Measurements from ENCODE around the gene FAM186B. TPM values are rescaled to one million over a fixed set of nuclear protein-coding genes. Genes with fewer than 3 reads are reported as not detected.

The FAM186B gene
- total RNA-seq, 1 experiment from 2014 or later = 0.42 TPM

DNA sequence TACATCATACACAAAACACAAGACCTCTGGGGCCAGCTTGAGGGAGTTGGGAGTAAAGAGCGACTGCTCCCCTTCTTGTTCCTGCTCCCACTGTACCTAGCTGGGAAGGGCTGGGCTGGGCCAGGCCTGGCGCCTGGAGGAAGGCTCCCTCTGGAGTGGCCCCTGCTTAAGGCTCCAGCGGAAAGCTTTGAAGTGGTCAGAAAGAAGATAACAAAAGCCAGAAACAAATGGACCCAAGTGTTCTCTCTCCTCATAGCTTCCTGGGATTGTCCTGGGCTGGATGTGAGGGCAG lies 43.2 kb upstream of the FAM186B start:
- POLR2A ChIA-PET = interaction anchor here (1.3 to 2.5 kb wide), 2 partner anchors 13 to 93 kb away, joined by 4 to 14 read pairs; partner anchors contain the start of gene TMBIM6
- intact Hi-C loops (cut with micrococcal nuclease) = loop anchor here (10.0 kb wide), 1 partner anchor 186 kb away; no protein-coding TSS in a partner anchor
- TF ChIP-seq, protein P1, sequence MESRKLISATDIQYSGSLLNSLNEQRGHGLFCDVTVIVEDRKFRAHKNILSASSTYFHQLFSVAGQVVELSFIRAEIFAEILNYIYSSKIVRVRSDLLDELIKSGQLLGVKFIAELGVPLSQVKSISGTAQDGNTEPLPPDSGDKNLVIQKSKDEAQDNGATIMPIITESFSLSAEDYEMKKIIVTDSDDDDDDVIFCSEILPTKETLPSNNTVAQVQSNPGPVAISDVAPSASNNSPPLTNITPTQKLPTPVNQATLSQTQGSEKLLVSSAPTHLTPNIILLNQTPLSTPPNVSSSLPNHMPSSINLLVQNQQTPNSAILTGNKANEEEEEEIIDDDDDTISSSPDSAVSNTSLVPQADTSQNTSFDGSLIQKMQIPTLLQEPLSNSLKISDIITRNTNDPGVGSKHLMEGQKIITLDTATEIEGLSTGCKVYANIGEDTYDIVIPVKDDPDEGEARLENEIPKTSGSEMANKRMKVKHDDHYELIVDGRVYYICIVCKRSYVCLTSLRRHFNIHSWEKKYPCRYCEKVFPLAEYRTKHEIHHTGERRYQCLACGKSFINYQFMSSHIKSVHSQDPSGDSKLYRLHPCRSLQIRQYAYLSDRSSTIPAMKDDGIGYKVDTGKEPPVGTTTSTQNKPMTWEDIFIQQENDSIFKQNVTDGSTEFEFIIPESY (IDR thresholded peaks at IDR 0.05; ENCODE audit: extremely low read depth, insufficient replicate concordance, low read length) = no peak
- no peak for TF ChIP-seq YY1 (IDR thresholded peaks at IDR 0.05; ENCODE audit: extremely low read depth, insufficient replicate concordance, low read depth, low read length)
- TF ChIP-seq EZH2 (IDR thresholded peaks at IDR 0.05) = no peak
- TF ChIP-seq SIN3A (IDR thresholded peaks at IDR 0.05; ENCODE audit: low read depth) = no peak
- TF ChIP-seq FOSL1 (IDR thresholded peaks at IDR 0.05; ENCODE audit: low read depth) = no peak
- TF ChIP-seq, protein P2, sequence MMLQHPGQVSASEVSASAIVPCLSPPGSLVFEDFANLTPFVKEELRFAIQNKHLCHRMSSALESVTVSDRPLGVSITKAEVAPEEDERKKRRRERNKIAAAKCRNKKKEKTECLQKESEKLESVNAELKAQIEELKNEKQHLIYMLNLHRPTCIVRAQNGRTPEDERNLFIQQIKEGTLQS (IDR thresholded peaks at IDR 0.05) = no peak
- TF ChIP-seq, protein P3, sequence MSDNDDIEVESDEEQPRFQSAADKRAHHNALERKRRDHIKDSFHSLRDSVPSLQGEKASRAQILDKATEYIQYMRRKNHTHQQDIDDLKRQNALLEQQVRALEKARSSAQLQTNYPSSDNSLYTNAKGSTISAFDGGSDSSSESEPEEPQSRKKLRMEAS (IDR thresholded peaks at IDR 0.05) = no peak
- no peak for TF ChIP-seq CBX3 (IDR thresholded peaks at IDR 0.05; ENCODE audit: low read depth)
- no peak for TF ChIP-seq ZFX (IDR thresholded peaks at IDR 0.05)
- TF ChIP-seq POLR2AphosphoS5 (IDR thresholded peaks at IDR 0.05; ENCODE audit: low read depth, low read length) = no peak
- no peak for TF ChIP-seq SP1 (IDR thresholded peaks at IDR 0.05; ENCODE audit: low read depth)
- TF ChIP-seq POLR2A (IDR thresholded peaks at IDR 0.05; ENCODE audit: borderline replicate concordance, extremely low read depth, insufficient read depth, insufficient read length) = no peak
- TF ChIP-seq EGR1 (IDR thresholded peaks at IDR 0.05; ENCODE audit: low read depth) = no peak

More for the DNA sequence above, 43.2 kb upstream of the FAM186B start:
- Histone ChIP-seq H2AFZ (ENCODE audit: low read depth, low read length, poor library complexity, severe bottlenecking) (no peak overlapping the region), H3K79me2 (ENCODE audit: insufficient read depth, low read length) (no peaks in the 10 kb centered on the region), H3K4me3 (replicated peaks in 1 of 2; ENCODE audit: low read depth in 1 of 2, low read length in 2 of 2) (no peak overlapping the region), H3K4me2 (ENCODE audit: low read length) (no peak overlapping the region), H3K9ac (ENCODE audit: low read length) (no peak overlapping the region), H3K36me3 (ENCODE audit: control insufficient read depth in 1 of 2, insufficient read depth in 2 of 2, low read length in 2 of 2) (no peaks in the 10 kb centered on the region), H3K27me3 (ENCODE audit: insufficient read depth, low read length) (no peaks in the 10 kb centered on the region), H3K4me1 (ENCODE audit: control insufficient read depth in 1 of 2, insufficient read depth in 2 of 2, low read length in 2 of 2) (peaks cover 0 to 4% of the 10 kb centered on the region in 2 experiments; a peak in 2 of 4 replicates), H3K9me2 (ENCODE audit: insufficient read depth) (no peaks in the 10 kb centered on the region), H3K27ac (ENCODE audit: low read depth, low read length) (no peak overlapping the region; the same call in 1 of the 2 replicates), H4K20me1 (ENCODE audit: insufficient read depth) (no peaks in the 10 kb centered on the region), H3K9me3 (ENCODE audit: control insufficient read depth in 1 of 2, insufficient read depth in 1 of 2, low read depth in 1 of 2, low read length in 2 of 2) (no peaks in the 10 kb centered on the region)
- ChIA-PET RAD21 (ENCODE audit: low non-redundant PET in 1 of 2, low total read pairs in 2 of 2, uncharacterized antibody in 2 of 2, unreplicated experiment in 2 of 2) (no interaction called here), CTCF (interaction anchor here (0.9 to 1.8 kb wide), 2 partner anchors 11 to 93 kb away, joined by 4 to 6 read pairs; partner anchors contain the start of gene TMBIM6)
- DNase-seq (ENCODE audit: low read depth, low spot score) (no peak), ATAC-seq (no peak)
- no TSS peak for BruUV-seq (replicated peaks)
